HepG2 (cell line): ENCODE measurements around the gene ALKBH4. TPM values are rescaled to one million over a fixed set of nuclear protein-coding genes. Genes with fewer than 3 reads are reported as not detected.

Experiments
- ELF4 ChIP-seq: sonication (generic); formaldehyde crosslinking; IDR thresholded peaks from 2 replicates; pipeline ENCODE4 v1.5.0; 2020; ENCODE audit warnings: missing genetic modification reagents, mild to moderate bottlenecking, moderate library complexity, borderline replicate concordance
- JUN ChIP-seq: sonication (generic); formaldehyde crosslinking; IDR thresholded peaks from 2 replicates; pipeline ENCODE4 v1.4.0; 2020; ENCODE audit warnings: mild to moderate bottlenecking, missing genetic modification reagents
- KMT2A ChIP-seq: sonication (generic); formaldehyde crosslinking; IDR thresholded peaks from 2 replicates; pipeline ENCODE4 v1.4.0; 2020; ENCODE audit warnings: missing genetic modification reagents
- NKX3-1 ChIP-seq: sonication (generic); formaldehyde crosslinking; IDR thresholded peaks from 2 replicates; pipeline ENCODE4 v1.5.0; 2020; ENCODE audit warnings: missing genetic modification reagents
- POGZ ChIP-seq: sonication (generic); formaldehyde crosslinking; IDR thresholded peaks from 2 replicates; pipeline ENCODE4 v1.4.0; 2020; ENCODE audit warnings: mild to moderate bottlenecking, missing genetic modification reagents
- PRMT3 ChIP-seq: sonication (generic); formaldehyde crosslinking; IDR thresholded peaks from 2 replicates; pipeline ENCODE4 v1.8.1; 2022; ENCODE audit warnings: low read depth, mild to moderate bottlenecking, moderate library complexity, missing genetic modification reagents, borderline replicate concordance
- RXRB ChIP-seq: IDR thresholded peaks from 2 replicates; pipeline ENCODE4 v1.6.1; 2016; ENCODE audit warnings: borderline replicate concordance, missing genetic modification reagents, missing compliant biosample characterization
- TARDBP ChIP-seq: sonication (generic); formaldehyde crosslinking; IDR thresholded peaks from 2 replicates; pipeline ENCODE4 v1.8.0; 2022; ENCODE audit warnings: mild to moderate bottlenecking, missing genetic modification reagents
- XBP1 ChIP-seq: sonication (generic); formaldehyde crosslinking; IDR thresholded peaks from 2 replicates; pipeline ENCODE4 v1.5.0; 2020; ENCODE audit warnings: missing genetic modification reagents
- ZNF468 ChIP-seq: sonication (generic); formaldehyde crosslinking; IDR thresholded peaks from 2 replicates; pipeline ENCODE4 v1.8.0; 2022; ENCODE audit warnings: mild to moderate bottlenecking, moderate library complexity, missing genetic modification reagents
- ZSCAN29 ChIP-seq: sonication (generic); formaldehyde crosslinking; conservative IDR thresholded peaks from 2 replicates; pipeline ENCODE4 v1.4.0; 2020; ENCODE audit warnings: mild to moderate bottlenecking, missing genetic modification reagents
- polyA plus RNA-seq, 8 experiments: library from polyadenylated mRNA; depleted of rRNA in 3 of 8; stranded (reverse) in 7 of 8; unstranded in 1 of 8; fragments of >200 nt; fragmentation: Illumina TruSeq in 4 of 8; extraction: Trizol in 4 of 8; gene quantifications; 2 replicates each; pipeline versions ENCODE4 v1.2.1 to v1.2.3, GENCODE V29; 2011 to 2016; ENCODE audit warnings: low read depth in 4 of 8, missing spikeins in 1 of 8, mixed read lengths in 1 of 8; ENCODE audit not compliant: insufficient read depth in 1 of 8
- total RNA-seq, 5 experiments: library from RNA; depleted of rRNA; stranded (reverse); fragments of >200 nt; fragmentation: Illumina TruSeq; extraction: Trizol; gene quantifications; 2 replicates each; pipeline ENCODE4 v1.2.3, GENCODE V29; 2016; ENCODE audit warnings: low read depth in 1 of 5
- TF ChIP-seq, protein P1 (sequence below): sonication (generic); formaldehyde crosslinking; IDR thresholded peaks from 2 replicates; pipeline ENCODE4 v1.5.0; 2020; ENCODE audit warnings: missing genetic modification reagents, mild to moderate bottlenecking, borderline replicate concordance
- TF ChIP-seq, protein P2 (sequence below): sonication (generic); formaldehyde crosslinking; IDR thresholded peaks from 2 replicates; pipeline ENCODE4 v1.5.0; 2020; ENCODE audit warnings: missing genetic modification reagents, mild to moderate bottlenecking, borderline replicate concordance
- TF ChIP-seq, protein P3 (sequence below): sonication (generic); formaldehyde crosslinking; IDR thresholded peaks from 2 replicates; pipeline ENCODE4 v1.4.0; 2020; ENCODE audit warnings: missing genetic modification reagents
- TF ChIP-seq, protein P4 (sequence below): sonication (generic); formaldehyde crosslinking; IDR thresholded peaks from 2 replicates; pipeline ENCODE4 v1.4.0; 2020; ENCODE audit warnings: missing genetic modification reagents, borderline replicate concordance
- TF ChIP-seq, protein P5 (sequence below): sonication (generic); formaldehyde crosslinking; IDR thresholded peaks from 2 replicates; pipeline ENCODE4 v1.5.0; 2020; ENCODE audit warnings: missing genetic modification reagents
- TF ChIP-seq, protein P6 (sequence below): IDR thresholded peaks from 2 replicates; pipeline ENCODE4 v1.6.1; 2018; ENCODE audit warnings: missing genetic modification reagents

ALKBH4 gene
- total and polyA plus RNA-seq, 2 of the 13 experiments (the other 11 are each of a cell fraction or from before 2014, with no cell fraction given), result 2.6 to 8.8 TPM

DNA sequence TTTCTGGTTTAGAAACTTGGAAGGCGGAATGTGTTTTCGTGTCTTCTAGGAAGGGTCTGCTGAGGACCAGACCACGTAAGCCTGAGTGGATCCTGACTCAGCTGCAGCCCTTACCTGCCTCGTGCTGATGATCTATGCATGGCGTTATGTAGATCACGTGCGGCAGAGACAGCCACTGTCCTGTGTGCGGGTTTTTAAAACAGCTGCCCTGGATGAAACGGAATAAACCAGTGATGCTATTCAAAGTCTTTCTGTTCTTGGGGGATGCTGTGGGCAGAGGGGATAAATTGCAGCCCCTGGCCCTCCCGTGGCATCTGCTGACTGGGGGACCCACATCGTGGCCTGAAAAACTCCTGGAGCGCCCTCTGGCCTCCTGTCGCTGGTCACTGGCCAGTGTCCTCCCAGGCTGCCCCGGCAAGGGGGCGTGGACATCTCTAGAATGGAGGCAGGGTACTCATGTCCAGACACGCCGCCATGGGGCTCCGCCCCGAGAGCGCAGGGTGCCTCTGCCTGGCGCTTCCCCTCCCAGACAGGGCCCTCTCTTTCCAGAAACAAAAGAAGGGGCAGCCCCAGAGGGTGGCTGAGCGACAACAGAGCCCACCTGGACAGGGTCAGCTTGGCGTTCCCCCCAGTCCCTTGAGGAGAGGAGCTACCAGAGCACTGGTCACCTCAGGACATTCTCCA lies 13.2 kb downstream of the ALKBH4 start (continued):
- TF ChIP-seq ZSCAN29 (CRISPR knock-in tag) (no peak), XBP1 (CRISPR knock-in tag) (no peak), ZNF468 (CRISPR knock-in tag) (no peak), KMT2A (no peak), NKX3-1 (CRISPR knock-in tag) (0 out of 2 replicates have a peak, but pooled peaks have one; percentile 34), RXRB (CRISPR knock-in tag) (no peak), PRMT3 (CRISPR knock-in tag) (no peak), TARDBP (no peak), POGZ (CRISPR knock-in tag) (no peak), JUN (CRISPR knock-in tag) (no peak), ELF4 (CRISPR knock-in tag) (no peak)
- TF ChIP-seq, protein P1, sequence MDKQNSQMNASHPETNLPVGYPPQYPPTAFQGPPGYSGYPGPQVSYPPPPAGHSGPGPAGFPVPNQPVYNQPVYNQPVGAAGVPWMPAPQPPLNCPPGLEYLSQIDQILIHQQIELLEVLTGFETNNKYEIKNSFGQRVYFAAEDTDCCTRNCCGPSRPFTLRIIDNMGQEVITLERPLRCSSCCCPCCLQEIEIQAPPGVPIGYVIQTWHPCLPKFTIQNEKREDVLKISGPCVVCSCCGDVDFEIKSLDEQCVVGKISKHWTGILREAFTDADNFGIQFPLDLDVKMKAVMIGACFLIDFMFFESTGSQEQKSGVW (CRISPR knock-in tag), result no peak
- TF ChIP-seq, protein P2, sequence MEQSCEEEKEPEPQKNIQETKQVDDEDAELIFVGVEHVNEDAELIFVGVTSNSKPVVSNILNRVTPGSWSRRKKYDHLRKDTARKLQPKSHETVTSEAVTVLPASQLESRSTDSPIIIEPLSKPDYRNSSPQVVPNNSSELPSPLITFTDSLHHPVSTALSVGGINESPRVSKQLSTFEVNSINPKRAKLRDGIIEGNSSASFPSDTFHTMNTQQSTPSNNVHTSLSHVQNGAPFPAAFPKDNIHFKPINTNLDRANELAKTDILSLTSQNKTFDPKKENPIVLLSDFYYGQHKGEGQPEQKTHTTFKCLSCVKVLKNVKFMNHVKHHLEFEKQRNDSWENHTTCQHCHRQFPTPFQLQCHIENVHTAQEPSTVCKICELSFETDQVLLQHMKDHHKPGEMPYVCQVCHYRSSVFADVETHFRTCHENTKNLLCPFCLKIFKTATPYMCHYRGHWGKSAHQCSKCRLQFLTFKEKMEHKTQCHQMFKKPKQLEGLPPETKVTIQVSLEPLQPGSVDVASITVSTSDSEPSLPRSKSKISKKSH (CRISPR knock-in tag), result no peak
- TF ChIP-seq, protein P3, sequence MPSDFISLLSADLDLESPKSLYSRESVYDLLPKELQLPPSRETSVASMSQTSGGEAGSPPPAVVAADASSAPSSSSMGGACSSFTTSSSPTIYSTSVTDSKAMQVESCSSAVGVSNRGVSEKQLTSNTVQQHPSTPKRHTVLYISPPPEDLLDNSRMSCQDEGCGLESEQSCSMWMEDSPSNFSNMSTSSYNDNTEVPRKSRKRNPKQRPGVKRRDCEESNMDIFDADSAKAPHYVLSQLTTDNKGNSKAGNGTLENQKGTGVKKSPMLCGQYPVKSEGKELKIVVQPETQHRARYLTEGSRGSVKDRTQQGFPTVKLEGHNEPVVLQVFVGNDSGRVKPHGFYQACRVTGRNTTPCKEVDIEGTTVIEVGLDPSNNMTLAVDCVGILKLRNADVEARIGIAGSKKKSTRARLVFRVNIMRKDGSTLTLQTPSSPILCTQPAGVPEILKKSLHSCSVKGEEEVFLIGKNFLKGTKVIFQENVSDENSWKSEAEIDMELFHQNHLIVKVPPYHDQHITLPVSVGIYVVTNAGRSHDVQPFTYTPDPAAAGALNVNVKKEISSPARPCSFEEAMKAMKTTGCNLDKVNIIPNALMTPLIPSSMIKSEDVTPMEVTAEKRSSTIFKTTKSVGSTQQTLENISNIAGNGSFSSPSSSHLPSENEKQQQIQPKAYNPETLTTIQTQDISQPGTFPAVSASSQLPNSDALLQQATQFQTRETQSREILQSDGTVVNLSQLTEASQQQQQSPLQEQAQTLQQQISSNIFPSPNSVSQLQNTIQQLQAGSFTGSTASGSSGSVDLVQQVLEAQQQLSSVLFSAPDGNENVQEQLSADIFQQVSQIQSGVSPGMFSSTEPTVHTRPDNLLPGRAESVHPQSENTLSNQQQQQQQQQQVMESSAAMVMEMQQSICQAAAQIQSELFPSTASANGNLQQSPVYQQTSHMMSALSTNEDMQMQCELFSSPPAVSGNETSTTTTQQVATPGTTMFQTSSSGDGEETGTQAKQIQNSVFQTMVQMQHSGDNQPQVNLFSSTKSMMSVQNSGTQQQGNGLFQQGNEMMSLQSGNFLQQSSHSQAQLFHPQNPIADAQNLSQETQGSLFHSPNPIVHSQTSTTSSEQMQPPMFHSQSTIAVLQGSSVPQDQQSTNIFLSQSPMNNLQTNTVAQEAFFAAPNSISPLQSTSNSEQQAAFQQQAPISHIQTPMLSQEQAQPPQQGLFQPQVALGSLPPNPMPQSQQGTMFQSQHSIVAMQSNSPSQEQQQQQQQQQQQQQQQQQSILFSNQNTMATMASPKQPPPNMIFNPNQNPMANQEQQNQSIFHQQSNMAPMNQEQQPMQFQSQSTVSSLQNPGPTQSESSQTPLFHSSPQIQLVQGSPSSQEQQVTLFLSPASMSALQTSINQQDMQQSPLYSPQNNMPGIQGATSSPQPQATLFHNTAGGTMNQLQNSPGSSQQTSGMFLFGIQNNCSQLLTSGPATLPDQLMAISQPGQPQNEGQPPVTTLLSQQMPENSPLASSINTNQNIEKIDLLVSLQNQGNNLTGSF (CRISPR knock-in tag), result no peak
- TF ChIP-seq, protein P4, sequence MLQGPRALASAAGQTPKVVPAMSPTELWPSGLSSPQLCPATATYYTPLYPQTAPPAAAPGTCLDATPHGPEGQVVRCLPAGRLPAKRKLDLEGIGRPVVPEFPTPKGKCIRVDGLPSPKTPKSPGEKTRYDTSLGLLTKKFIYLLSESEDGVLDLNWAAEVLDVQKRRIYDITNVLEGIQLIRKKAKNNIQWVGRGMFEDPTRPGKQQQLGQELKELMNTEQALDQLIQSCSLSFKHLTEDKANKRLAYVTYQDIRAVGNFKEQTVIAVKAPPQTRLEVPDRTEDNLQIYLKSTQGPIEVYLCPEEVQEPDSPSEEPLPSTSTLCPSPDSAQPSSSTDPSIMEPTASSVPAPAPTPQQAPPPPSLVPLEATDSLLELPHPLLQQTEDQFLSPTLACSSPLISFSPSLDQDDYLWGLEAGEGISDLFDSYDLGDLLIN (CRISPR knock-in tag), result no peak
- TF ChIP-seq, protein P5, sequence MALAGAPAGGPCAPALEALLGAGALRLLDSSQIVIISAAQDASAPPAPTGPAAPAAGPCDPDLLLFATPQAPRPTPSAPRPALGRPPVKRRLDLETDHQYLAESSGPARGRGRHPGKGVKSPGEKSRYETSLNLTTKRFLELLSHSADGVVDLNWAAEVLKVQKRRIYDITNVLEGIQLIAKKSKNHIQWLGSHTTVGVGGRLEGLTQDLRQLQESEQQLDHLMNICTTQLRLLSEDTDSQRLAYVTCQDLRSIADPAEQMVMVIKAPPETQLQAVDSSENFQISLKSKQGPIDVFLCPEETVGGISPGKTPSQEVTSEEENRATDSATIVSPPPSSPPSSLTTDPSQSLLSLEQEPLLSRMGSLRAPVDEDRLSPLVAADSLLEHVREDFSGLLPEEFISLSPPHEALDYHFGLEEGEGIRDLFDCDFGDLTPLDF (CRISPR knock-in tag), result no peak
- TF ChIP-seq, protein P6, sequence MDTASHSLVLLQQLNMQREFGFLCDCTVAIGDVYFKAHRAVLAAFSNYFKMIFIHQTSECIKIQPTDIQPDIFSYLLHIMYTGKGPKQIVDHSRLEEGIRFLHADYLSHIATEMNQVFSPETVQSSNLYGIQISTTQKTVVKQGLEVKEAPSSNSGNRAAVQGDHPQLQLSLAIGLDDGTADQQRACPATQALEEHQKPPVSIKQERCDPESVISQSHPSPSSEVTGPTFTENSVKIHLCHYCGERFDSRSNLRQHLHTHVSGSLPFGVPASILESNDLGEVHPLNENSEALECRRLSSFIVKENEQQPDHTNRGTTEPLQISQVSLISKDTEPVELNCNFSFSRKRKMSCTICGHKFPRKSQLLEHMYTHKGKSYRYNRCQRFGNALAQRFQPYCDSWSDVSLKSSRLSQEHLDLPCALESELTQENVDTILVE (CRISPR knock-in tag), result 0 out of 2 replicates have a peak, but pooled peaks have one; percentile 31
